CD14-positive monocyte (primary cell): ENCODE measurements around the gene SLAMF7. TPM values are rescaled to one million over a fixed set of nuclear protein-coding genes. Genes with fewer than 3 reads are reported as not detected.

Experiments
- DNase-seq, 3 donors: peaks; one replicate each; pipeline ENCODE4 v3.0.0-alpha.2; 2011 to 2022
- H2AFZ ChIP-seq: 2 replicates; pipeline ENCODE4 v1.6.0; 2012; ENCODE audit warnings: mild to moderate bottlenecking, low read depth, low read length, inconsistent platforms; ENCODE audit not compliant: insufficient read depth, poor library complexity, severe bottlenecking
- H3K27ac ChIP-seq, 2 donors: 1 replicate in 1 of 2; 2 replicates in 1 of 2; pipeline ENCODE4 v1.5.1; 2012 to 2013; ENCODE audit warnings: low read length in 2 of 2, control low read depth in 1 of 2, inconsistent platforms in 1 of 2, low read depth in 1 of 2, mild to moderate bottlenecking in 1 of 2
- H3K27me3 ChIP-seq, 2 donors: one replicate each; pipeline versions ENCODE4 v1.6.0 to v1.6.1; 2011 to 2013; ENCODE audit warnings: low read length in 2 of 2; ENCODE audit not compliant: control insufficient read depth in 2 of 2, insufficient read depth in 2 of 2
- H3K36me3 ChIP-seq, 2 donors: replicated peaks in 1 of 2; 1 replicate in 1 of 2; 2 replicates in 1 of 2; pipeline versions ENCODE4 v1.5.1 to v1.6.1; 2012 to 2013; ENCODE audit warnings: low read length in 2 of 2, control low read depth in 1 of 2, inconsistent platforms in 1 of 2, mild to moderate bottlenecking in 1 of 2; ENCODE audit not compliant: insufficient read depth in 2 of 2, control insufficient read depth in 1 of 2
- H3K4me1 ChIP-seq, 2 donors: 1 replicate in 1 of 2; 2 replicates in 1 of 2; pipeline versions ENCODE4 v1.5.1 to v1.6.1; 2012 to 2013; ENCODE audit warnings: low read length in 2 of 2, control low read depth in 1 of 2, inconsistent platforms in 1 of 2, mild to moderate bottlenecking in 1 of 2, moderate library complexity in 1 of 2; ENCODE audit not compliant: insufficient read depth in 2 of 2, control insufficient read depth in 1 of 2
- H3K4me2 ChIP-seq: replicated peaks from 2 replicates; pipeline ENCODE3; 2012; ENCODE audit warnings: low read length, moderate library complexity, mild to moderate bottlenecking; ENCODE audit not compliant: poor library complexity, severe bottlenecking; ENCODE audit errors: extremely low read depth
- H3K4me3 ChIP-seq, 3 experiments: fragments of 200-600 bp in 1 of 3; sonication (generic) in 1 of 3; replicated peaks in 1 of 3; 1 replicate in 2 of 3; 2 replicates in 1 of 3; pipeline ENCODE4 v1.5.1; 2011 to 2013; ENCODE audit warnings: low read length in 3 of 3, mild to moderate bottlenecking in 3 of 3, control low read depth in 2 of 3, low read depth in 2 of 3, inconsistent platforms in 1 of 3, moderate library complexity in 1 of 3
- H3K79me2 ChIP-seq: 2 replicates; pipeline ENCODE4 v1.6.0; 2012; ENCODE audit warnings: mild to moderate bottlenecking, control low read depth, inconsistent platforms, low read length, moderate library complexity; ENCODE audit not compliant: insufficient read depth
- H3K9ac ChIP-seq: 2 replicates; pipeline ENCODE4 v1.6.0; 2017; ENCODE audit warnings: low read length, mild to moderate bottlenecking; ENCODE audit not compliant: insufficient read depth, poor library complexity, severe bottlenecking
- H3K9me3 ChIP-seq, 2 donors: replicated peaks in 1 of 2; 1 replicate in 1 of 2; 2 replicates in 1 of 2; pipeline versions ENCODE4 v1.5.1 to v1.6.1; 2012 to 2013; ENCODE audit warnings: low read length in 2 of 2, control low read depth in 1 of 2; ENCODE audit not compliant: control insufficient read depth in 1 of 2, insufficient read depth in 1 of 2
- H4K20me1 ChIP-seq: 2 replicates; pipeline ENCODE4 v1.6.0; 2012; ENCODE audit warnings: mild to moderate bottlenecking, low read length, control low read depth, moderate library complexity; ENCODE audit not compliant: insufficient read depth
- H3K27ac Mint-ChIP-seq, 7 donors: one replicate each; pipeline ENCODE4 v1.8.0; 2020; ENCODE audit warnings: mild to moderate bottlenecking in 7 of 7, mixed read lengths in 7 of 7, moderate library complexity in 6 of 7, inconsistent platforms in 2 of 7
- H3K27me3 Mint-ChIP-seq, 3 donors: one replicate each; pipeline ENCODE4 v1.8.0; 2021 to 2022; ENCODE audit warnings: low read depth in 3 of 3, mild to moderate bottlenecking in 3 of 3, mixed read lengths in 3 of 3, moderate library complexity in 3 of 3, inconsistent platforms in 1 of 3
- H3K36me3 Mint-ChIP-seq, 2 donors: one replicate each; pipeline ENCODE4 v1.8.0; 2020; ENCODE audit warnings: mixed read lengths in 2 of 2, inconsistent platforms in 1 of 2, mild to moderate bottlenecking in 1 of 2
- H3K4me1 Mint-ChIP-seq: one replicate; pipeline ENCODE4 v1.8.0; 2020; ENCODE audit warnings: mild to moderate bottlenecking, mixed read lengths
- H3K4me3 Mint-ChIP-seq, 2 donors: one replicate each; pipeline ENCODE4 v1.8.0; 2020; ENCODE audit warnings: mild to moderate bottlenecking in 2 of 2, mixed read lengths in 2 of 2, moderate library complexity in 1 of 2
- H3K9me3 Mint-ChIP-seq, 7 donors: one replicate each; pipeline ENCODE4 v1.8.0; 2020 to 2022; ENCODE audit warnings: mixed read lengths in 7 of 7, mild to moderate bottlenecking in 6 of 7, moderate library complexity in 6 of 7, inconsistent platforms in 2 of 7
- CTCF ChIP-seq: fragments of 200-600 bp; IDR thresholded peaks from one replicate; pipeline ENCODE4 v1.8.0; 2022; ENCODE audit warnings: antibody characterized with exemption, mild to moderate bottlenecking
- WGBS: methylation state at CpG from one replicate; pipeline ENCODE4 v1.1.5; 2013; ENCODE audit warnings: missing lambda C conversion rate; ENCODE audit not compliant: insufficient coverage; 5-methylcytosine and 5-hydroxymethylcytosine counted together
- intact Hi-C, 2 donors: fragments of 100-400 bp; cut with micrococcal nuclease; formaldehyde crosslinking; loops; one replicate each; pipeline versions ENCODE4 v1.15.0 to v1.15.1; 2023
- polyA plus RNA-seq, 3 donors: library from polyadenylated mRNA; depleted of rRNA in 1 of 3; unstranded in 2 of 3; stranded (reverse) in 1 of 3; fragments of 300-500 nt in 2 of 3; fragments of >200 nt in 1 of 3; fragmentation: Illumina TruSeq in 2 of 3; gene quantifications; 1 replicate in 2 of 3; 2 replicates in 1 of 3; pipeline ENCODE4 v1.2.3, GENCODE V29; 2012 to 2021

Gene SLAMF7
- polyA plus RNA-seq, 3 donors = 15.4 to 16.0 (median 15.8) TPM

GRCh38 chr1:160755461-160755860 is 16.4 kb downstream of the SLAMF7 start:
- intact Hi-C loops = no loop called here
- Mint-ChIP-seq H3K9me3 (no peaks in the 10 kb centered on the region), H3K27me3 (peaks cover 0 to 11% (median 6%) of the 10 kb centered on the region in 3 donors), H3K27ac (no peak overlapping the region), H3K4me3 (no peak overlapping the region), H3K36me3 (peaks cover 4 to 18% of the 10 kb centered on the region in 2 donors), H3K4me1 (peaks cover 2% of the 10 kb centered on the region)
- Histone ChIP-seq H2AFZ (no peak overlapping the region), H3K4me1 (no peaks in the 10 kb centered on the region), H3K9ac (no peak overlapping the region), H3K27ac (no peak overlapping the region), H3K36me3 (no peaks in the 10 kb centered on the region), H3K79me2 (no peaks in the 10 kb centered on the region), H4K20me1 (no peaks in the 10 kb centered on the region), H3K9me3 (no peaks in the 10 kb centered on the region), H3K4me2 (no peak overlapping the region), H3K4me3 (no peak overlapping the region), H3K27me3 (no peaks in the 10 kb centered on the region)
- no CpG with 5 or more reads among the region's 2 CpGs for WGBS
- TF ChIP-seq CTCF = no peak
- DNase-seq = no peak

DNA sequence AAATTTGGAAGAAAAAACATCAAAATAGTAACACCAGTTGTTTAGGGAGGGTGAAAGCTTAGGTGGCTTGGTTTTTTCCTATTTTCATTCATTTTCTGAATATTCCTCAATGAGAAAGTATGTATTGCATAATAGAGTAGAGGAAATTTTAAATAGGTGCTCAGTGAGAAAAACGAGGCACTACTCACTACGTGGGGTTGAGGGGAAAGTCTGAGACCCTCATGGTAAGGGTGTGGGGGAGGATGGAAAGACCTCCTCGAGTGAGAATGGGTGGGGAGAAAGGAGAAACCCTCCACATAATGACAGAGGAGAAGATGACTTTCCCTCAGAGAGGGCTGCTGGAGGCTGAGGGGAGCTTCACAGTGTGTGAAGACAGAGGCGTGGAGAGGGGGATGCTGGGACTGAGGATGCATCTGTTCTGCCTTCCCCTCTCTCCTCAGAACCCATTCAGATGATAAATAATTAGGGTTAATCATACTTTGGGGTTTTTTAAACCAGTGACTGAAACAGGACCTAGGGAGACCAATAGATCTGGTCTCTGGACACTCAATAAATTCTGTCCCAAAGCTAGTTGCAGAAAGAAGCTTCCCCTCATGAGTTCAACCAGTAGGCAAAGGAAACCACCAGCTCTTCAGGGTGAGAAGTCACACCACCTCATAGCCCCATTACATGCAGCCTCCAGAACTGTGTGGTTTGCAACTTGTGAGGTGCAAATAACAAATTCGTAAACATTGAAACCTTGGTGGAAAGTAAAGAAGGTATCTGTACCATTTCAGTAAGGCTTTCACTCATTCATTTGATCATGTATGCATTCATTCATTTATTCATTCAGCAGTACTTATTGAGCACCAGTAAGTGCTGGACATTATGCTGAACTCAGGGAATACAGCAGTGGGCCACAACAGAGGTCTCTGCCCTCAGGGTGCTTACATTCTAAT is 17.1 kb downstream of the SLAMF7 start:
- Histone ChIP-seq H2AFZ (no peak overlapping the region), H3K4me3 (no peak overlapping the region), H3K4me1 (no peaks in the 10 kb centered on the region), H3K9me3 (no peaks in the 10 kb centered on the region), H3K36me3 (no peaks in the 10 kb centered on the region), H4K20me1 (no peaks in the 10 kb centered on the region), H3K4me2 (no peak overlapping the region), H3K79me2 (no peaks in the 10 kb centered on the region), H3K27ac (no peak overlapping the region), H3K9ac (no peak overlapping the region), H3K27me3 (no peaks in the 10 kb centered on the region)
- no CpG with 5 or more reads among the region's 5 CpGs for WGBS
- Mint-ChIP-seq H3K36me3 (peaks cover 0 to 11% of the 10 kb centered on the region in 2 donors), H3K4me1 (no peaks in the 10 kb centered on the region), H3K9me3 (no peaks in the 10 kb centered on the region), H3K4me3 (no peak overlapping the region), H3K27me3 (peaks cover 0 to 8% (median 5%) of the 10 kb centered on the region in 3 donors), H3K27ac (no peak overlapping the region)
- no peak for TF ChIP-seq CTCF
- intact Hi-C loops = no loop called here
- no peak for DNase-seq
